Effector memory CD4-positive, alpha-beta T cell (primary cell): ENCODE measurements around the gene DCBLD2.

ENCODE experiments used
- DNase-seq, 3 donors: peaks; one replicate each; pipeline ENCODE4 v3.0.0-alpha.2; 2020
- H3K27ac ChIP-seq: 2 replicates; pipeline ENCODE4 v1.7.0; 2013; ENCODE audit warnings: mild to moderate bottlenecking, low read length, moderate library complexity; ENCODE audit not compliant: insufficient read depth, poor library complexity, severe bottlenecking
- H3K27me3 ChIP-seq: replicated peaks from 2 replicates; pipeline ENCODE4 v1.7.0; 2013; ENCODE audit warnings: mild to moderate bottlenecking, low read length; ENCODE audit not compliant: insufficient read depth, control insufficient read depth, poor library complexity, severe bottlenecking
- H3K36me3 ChIP-seq: 2 replicates; pipeline ENCODE4 v1.7.0; 2013; ENCODE audit warnings: mild to moderate bottlenecking, low read length, moderate library complexity; ENCODE audit not compliant: control insufficient read depth, insufficient read depth
- H3K4me1 ChIP-seq: 2 replicates; pipeline ENCODE4 v1.7.0; 2013; ENCODE audit warnings: low read length, mild to moderate bottlenecking; ENCODE audit not compliant: control insufficient read depth, insufficient read depth, poor library complexity, severe bottlenecking
- H3K4me3 ChIP-seq: 2 replicates; pipeline ENCODE4 v1.7.0; 2013; ENCODE audit warnings: low read length, low read depth, mild to moderate bottlenecking; ENCODE audit not compliant: insufficient read depth, poor library complexity, severe bottlenecking
- H3K9me3 ChIP-seq: 2 replicates; pipeline ENCODE4 v1.7.0; 2013; ENCODE audit warnings: mild to moderate bottlenecking, low read length, moderate library complexity; ENCODE audit not compliant: control insufficient read depth

The DCBLD2 gene

DNA sequence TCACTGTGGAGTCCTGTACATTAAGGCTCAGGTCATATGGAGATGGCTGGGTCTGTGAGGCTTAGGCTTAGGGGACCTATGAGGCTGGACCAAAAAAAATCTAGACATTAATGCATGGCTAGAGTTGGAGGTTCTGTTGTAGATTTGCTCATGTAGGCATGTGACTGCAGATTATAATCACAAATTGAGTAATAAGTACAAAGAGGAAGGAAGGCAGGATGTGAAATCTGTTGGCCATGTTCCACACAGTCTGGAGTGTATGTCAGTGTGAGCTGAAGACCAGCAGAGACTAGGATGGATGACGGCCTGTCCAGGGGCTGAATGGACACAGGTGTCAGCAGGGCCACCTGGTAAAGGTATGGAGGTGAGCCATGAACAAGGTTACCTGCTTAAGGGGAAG is 138.4 kb downstream of the DCBLD2 start, which contains the start of gene ST3GAL6:
ST3GAL6 (plus strand) TSS at position 265 of the 400 bp plus-strand sequence. CDS start 5,101 bp downstream, outside the sequence.
- H3K27me3 ChIP-seq: no peaks in the 10 kb centered on the region
- H3K36me3 ChIP-seq: no peaks in the 10 kb centered on the region
- H3K9me3 ChIP-seq: no peaks in the 10 kb centered on the region
- no peak within 1 kb of the TSS for H3K4me3 ChIP-seq
- DNase-seq: no peak
- H3K27ac ChIP-seq: no peak within 1 kb of the TSS
- H3K4me1 ChIP-seq: no peaks in the 10 kb centered on the region

DNA sequence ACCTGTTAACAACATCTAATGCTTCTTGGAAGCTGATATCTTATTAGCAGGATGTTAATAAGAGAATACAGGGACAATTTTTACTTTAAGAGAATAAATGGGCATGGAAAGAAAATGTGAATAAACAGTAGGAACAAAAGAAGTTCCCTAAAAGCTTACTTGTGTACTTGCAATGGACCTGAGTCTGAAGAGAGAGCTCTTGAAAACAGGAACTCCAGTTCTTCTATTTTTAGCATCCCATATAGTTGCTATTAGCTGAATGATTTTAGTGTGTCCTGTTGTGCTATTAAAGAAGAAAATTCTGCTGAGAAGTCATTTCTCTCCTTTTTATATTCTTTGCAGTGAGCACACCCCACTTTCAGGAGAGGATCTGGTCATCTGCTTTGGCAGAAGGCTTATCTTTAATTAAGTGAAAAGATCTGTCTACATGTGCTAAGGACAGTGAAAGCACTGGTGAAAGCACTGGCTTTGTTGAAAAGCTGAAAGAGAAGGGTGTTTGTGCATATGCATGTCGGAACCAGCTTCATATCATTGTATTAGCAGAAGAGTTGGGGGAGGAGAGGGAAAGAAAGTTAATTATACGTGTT is 139.8 kb downstream of the DCBLD2 start:
- Histone ChIP-seq H3K9me3 (no peaks in the 10 kb centered on the region), H3K27me3 (no peaks in the 10 kb centered on the region), H3K36me3 (no peaks in the 10 kb centered on the region), H3K4me3 (no peak overlapping the region), H3K27ac (no peak overlapping the region), H3K4me1 (no peaks in the 10 kb centered on the region)
- DNase-seq: no peak

DNA sequence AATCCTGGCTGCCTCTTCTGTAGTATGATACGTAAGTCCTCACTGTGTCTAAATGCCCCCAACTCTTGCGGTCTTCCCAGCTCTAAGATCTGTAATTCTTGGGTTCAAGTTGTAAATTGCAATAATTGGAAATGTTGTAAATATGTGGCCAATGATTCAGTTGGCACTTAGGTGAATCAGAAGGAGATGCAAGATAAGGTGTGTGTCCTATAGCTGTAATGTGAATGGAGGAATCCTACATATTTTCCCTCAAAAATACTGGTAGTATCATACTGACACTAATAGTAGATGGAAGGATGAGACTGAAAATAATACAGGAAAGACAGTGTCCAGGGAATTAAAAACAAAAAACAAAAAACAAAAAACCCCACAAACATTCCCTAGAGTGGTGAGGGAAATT is 141.9 kb downstream of the DCBLD2 start:
- Histone ChIP-seq H3K4me1 (no peaks in the 10 kb centered on the region), H3K4me3 (no peak overlapping the region), H3K27me3 (no peaks in the 10 kb centered on the region), H3K9me3 (no peaks in the 10 kb centered on the region), H3K27ac (no peak overlapping the region), H3K36me3 (no peaks in the 10 kb centered on the region)
- no peak for DNase-seq

DNA sequence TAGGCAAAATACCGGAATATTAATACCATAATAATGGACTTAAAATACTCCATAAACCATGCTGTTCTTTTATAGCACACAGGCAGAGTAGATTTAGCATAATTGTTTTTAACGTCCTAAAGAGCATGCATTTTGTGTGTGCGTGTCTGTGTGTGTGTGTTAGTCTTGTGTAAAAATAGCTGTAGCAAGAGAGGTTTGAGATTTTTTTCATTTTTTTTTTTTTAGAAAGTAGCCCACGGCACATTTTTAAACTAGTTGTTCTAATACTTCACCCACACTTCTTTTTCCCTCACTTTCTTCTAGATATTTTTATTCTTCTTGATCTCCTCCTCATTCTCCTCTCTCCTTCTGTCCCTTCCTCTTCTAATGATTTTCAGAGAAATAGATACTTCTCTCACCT is 145.9 kb downstream of the DCBLD2 start:
- H3K9me3 ChIP-seq: no peaks in the 10 kb centered on the region
- H3K4me3 ChIP-seq: no peak overlapping the region

DNA sequence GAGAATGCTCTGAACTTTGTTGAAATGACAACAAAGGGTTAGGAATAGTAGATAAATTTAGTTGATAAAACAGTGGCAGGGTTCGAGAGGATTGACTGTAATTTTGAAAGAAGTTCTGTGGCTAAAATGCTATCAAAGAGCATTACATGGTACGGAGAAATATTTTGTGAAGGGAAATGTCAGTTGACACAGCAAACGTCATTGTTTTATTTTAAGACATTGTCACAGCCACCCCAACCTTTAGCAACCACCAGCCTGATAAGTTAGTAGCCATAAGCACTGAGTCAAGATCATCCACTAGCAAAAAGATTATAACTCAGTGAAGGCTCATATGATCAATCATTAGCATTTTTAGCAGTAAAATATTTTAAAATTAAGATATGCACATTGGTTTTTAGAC is 147.0 kb downstream of the DCBLD2 start:
- Histone ChIP-seq H3K9me3 (no peaks in the 10 kb centered on the region), H3K4me1 (no peaks in the 10 kb centered on the region), H3K4me3 (no peak overlapping the region), H3K36me3 (no peaks in the 10 kb centered on the region), H3K27ac (no peak overlapping the region), H3K27me3 (no peaks in the 10 kb centered on the region)
- no peak for DNase-seq

More for the DNA sequence above, 145.9 kb downstream of the DCBLD2 start:
- H3K36me3 ChIP-seq: no peaks in the 10 kb centered on the region
- H3K4me1 ChIP-seq: no peaks in the 10 kb centered on the region
- no peak for DNase-seq
- H3K27ac ChIP-seq: no peak overlapping the region
- H3K27me3 ChIP-seq: no peaks in the 10 kb centered on the region

DNA sequence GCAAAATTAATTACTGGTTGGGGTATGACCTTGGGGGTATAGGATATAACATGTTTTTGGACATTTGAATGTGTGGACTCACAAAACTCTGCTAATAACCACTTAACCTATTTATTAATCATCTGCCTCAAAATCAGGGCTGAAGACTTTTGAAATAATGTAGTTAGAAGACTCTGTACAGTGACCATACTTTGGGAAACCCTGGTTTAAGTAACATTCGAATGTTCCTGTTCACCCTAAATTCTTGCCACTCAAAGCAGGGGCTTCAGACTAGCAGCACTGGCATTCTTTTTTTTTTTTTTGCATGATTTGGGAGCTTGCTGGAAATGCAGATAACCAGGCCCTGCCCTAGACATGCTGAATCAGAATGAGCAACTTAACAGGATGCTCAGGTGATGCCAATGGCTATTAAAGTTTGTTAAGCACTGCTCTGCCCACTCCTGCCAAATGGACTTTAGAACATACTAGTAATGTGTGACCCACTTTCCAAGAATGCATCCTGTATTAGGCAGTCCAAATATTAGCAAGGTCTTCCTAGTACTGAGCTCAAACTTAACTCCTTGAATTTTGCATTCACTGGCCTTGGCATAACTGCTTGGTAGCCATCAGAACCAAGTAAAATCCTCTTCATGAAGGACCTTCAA is 151.1 kb downstream of the DCBLD2 start:
- Histone ChIP-seq H3K4me1 (no peaks in the 10 kb centered on the region), H3K4me3 (no peak overlapping the region), H3K9me3 (no peaks in the 10 kb centered on the region), H3K27ac (no peak overlapping the region), H3K27me3 (no peaks in the 10 kb centered on the region), H3K36me3 (no peaks in the 10 kb centered on the region)
- no peak for DNase-seq

DNA sequence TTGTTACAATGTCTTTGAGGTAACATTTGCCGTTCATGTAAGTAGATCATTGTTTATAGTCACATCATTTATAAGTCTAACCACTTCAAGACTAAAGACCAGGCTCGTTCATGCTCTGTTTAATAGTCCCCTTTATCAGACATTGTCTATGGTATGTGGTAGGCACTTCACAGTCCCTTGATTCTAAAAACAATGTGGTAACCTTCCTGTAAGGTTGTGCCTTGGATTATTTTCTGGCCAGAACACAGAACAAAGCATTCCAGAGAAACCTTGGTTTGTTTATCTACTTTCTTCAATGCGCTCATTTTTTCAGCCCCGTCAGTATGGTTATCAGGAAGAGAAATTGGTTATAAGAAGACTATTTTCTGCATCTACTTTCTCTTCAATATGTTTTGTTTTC is 154.6 kb downstream of the DCBLD2 start:
- Histone ChIP-seq H3K4me1 (no peaks in the 10 kb centered on the region), H3K27ac (no peak overlapping the region), H3K27me3 (no peaks in the 10 kb centered on the region), H3K36me3 (no peaks in the 10 kb centered on the region), H3K4me3 (no peak overlapping the region), H3K9me3 (no peaks in the 10 kb centered on the region)
- no peak for DNase-seq

DNA sequence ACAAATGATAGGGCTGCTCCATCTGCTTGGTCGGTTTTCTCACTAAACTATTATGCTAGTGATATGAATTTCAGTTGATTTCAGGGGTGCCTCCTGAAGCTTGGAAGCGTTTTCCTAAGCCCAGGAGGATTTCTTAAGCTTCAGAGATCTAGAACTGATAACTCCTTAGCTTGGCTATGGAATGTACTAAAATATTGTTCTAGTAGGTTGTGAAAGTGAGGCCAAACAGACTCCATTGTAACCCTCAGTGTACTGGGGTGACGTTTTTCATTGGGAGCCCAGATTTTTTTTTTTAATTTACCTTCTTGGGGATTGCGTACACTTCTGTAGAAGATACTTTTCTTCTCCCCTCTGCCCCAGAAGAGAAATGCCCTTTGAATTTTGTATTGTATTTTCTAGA is 155.4 kb downstream of the DCBLD2 start:
- no peak overlapping the region for H3K4me3 ChIP-seq
- H3K9me3 ChIP-seq: no peaks in the 10 kb centered on the region
- DNase-seq: no peak

More for the DNA sequence above, 155.4 kb downstream of the DCBLD2 start:
- Histone ChIP-seq H3K36me3 (no peaks in the 10 kb centered on the region), H3K27ac (no peak overlapping the region), H3K27me3 (no peaks in the 10 kb centered on the region), H3K4me1 (no peaks in the 10 kb centered on the region)
